Bronchial epithelial cell (primary cell): ENCODE measurements around the gene AMDHD2. TPM values are rescaled to one million over a fixed set of nuclear protein-coding genes. Genes with fewer than 3 reads are reported as not detected.
"Not testable (repeated sequence)": the region's sequence is repeated elsewhere in the genome, so short reads cannot be mapped to it uniquely, and the experiment has no call there.

ENCODE experiments used
- DNase-seq: peaks from one replicate; pipeline ENCODE4 v3.0.0-alpha.2; 2010; ENCODE audit warnings: low read depth
- FAIRE-seq: peaks from 2 replicates; lab custom pipeline; 2011; peaks lifted over from hg19 to GRCh38; lab: Jason Lieb, UNC
- H3K27me3 ChIP-seq: 2 replicates; pipeline ENCODE4 v1.5.1; 2011; ENCODE audit warnings: low read length; ENCODE audit not compliant: control insufficient read depth, insufficient read depth
- H3K36me3 ChIP-seq: 2 replicates; pipeline ENCODE4 v1.5.1; 2011; ENCODE audit warnings: low read length; ENCODE audit not compliant: control insufficient read depth, insufficient read depth
- H3K4me3 ChIP-seq: 2 replicates; pipeline ENCODE4 v1.5.1; 2011; ENCODE audit warnings: mild to moderate bottlenecking, low read depth, low read length, control low read depth
- CTCF ChIP-seq: IDR thresholded peaks from 2 replicates; pipeline ENCODE4 v1.5.1; 2011; ENCODE audit warnings: mild to moderate bottlenecking, moderate library complexity, low read length, control low read depth, inconsistent platforms; ENCODE audit not compliant: insufficient read depth, severe bottlenecking
- total RNA-seq: library from RNA; depleted of rRNA; stranded (reverse); fragments of >200 nt; gene quantifications from 2 replicates; pipeline ENCODE4 v1.2.1, GENCODE V29; 2014

The AMDHD2 gene
- total RNA-seq, 1 donor from 2014 or later = 35.8 TPM

GRCh38 chr16:2531696-2532493 is 11.7 kb downstream of the AMDHD2 start:
- no peak for FAIRE-seq
- DNase-seq = peak; percentile 89
- no peaks in the 10 kb centered on the region for H3K27me3 ChIP-seq
- H3K4me3 ChIP-seq = peak overlapping the region; percentile 80
- no peak for TF ChIP-seq CTCF
- H3K36me3 ChIP-seq = peaks cover 8% of the 10 kb centered on the region

- peak overlapping the region; percentile 80 for H3K4me3 ChIP-seq
- peak; percentile 54 for DNase-seq
- TF ChIP-seq CTCF = no peak
- no peaks in the 10 kb centered on the region for H3K27me3 ChIP-seq
- FAIRE-seq = no peak
- peaks cover 8% of the 10 kb centered on the region for H3K36me3 ChIP-seq
Measured at GRCh38 chr16:2532494-2533141, 12.4 kb downstream of the AMDHD2 start.

- not testable (repeated sequence) for H3K27me3 ChIP-seq, FAIRE-seq, DNase-seq, H3K36me3 ChIP-seq
- H3K4me3 ChIP-seq = peak overlapping the region; percentile 80
Measured at GRCh38 chr16:2533142-2533755, 13.1 kb downstream of the AMDHD2 start.

- Histone ChIP-seq H3K36me3 (peaks cover 3% of the 10 kb centered on the region), H3K27me3 (no peaks in the 10 kb centered on the region), H3K4me3 (no peak overlapping the region)
- FAIRE-seq (no peak), DNase-seq (no peak)
- TF ChIP-seq CTCF = no peak
Measured at GRCh38 chr16:2533912-2534311, 13.7 kb downstream of the AMDHD2 start.

- not testable (repeated sequence) for H3K27me3 ChIP-seq, H3K36me3 ChIP-seq, DNase-seq, H3K4me3 ChIP-seq
- FAIRE-seq = peak; percentile 52
Measured at GRCh38 chr16:2534335-2534734, 14.2 kb downstream of the AMDHD2 start.

GRCh38 chr16:2535625-2536013 is 15.4 kb downstream of the AMDHD2 start:
- TF ChIP-seq CTCF = no peak
- FAIRE-seq = no peak
- Histone ChIP-seq H3K36me3 (peaks cover 1% of the 10 kb centered on the region), H3K4me3 (no peak overlapping the region), H3K27me3 (no peaks in the 10 kb centered on the region)
- DNase-seq = no peak
